ENCODE results near the gene GRIN2D. TPM values are rescaled to one million over a fixed set of nuclear protein-coding genes. Genes with fewer than 3 reads are reported as not detected.
"Not testable (repeated sequence)": the region's sequence is repeated elsewhere in the genome, so short reads cannot be mapped to it uniquely, and the experiment has no call there.

Gene GRIN2D
- total RNA-seq, 4 donors from 2014 or later = 0.27 to 0.47 TPM; not detected in 2

DNA sequence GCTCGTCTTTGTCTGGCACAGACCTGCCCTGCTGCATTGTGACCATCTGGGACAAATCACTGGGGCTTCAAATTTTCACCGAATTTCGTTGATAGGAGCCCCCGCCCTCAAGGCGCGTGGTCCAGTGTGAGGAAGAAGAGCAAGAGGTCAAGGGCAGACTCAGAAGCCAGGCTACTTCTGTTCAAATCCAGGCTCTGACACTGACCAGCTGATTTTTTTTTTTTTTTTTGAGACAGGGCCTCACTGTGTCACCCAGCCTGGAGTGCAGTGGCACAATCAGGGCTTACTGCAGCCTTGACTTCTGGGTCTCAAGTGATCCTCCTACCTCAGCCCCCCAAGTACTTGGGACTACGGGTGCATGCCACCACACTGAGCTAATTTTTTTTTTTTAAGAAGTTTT is 22.1 kb upstream of the GRIN2D start:
- no peak for TF ChIP-seq POLR2A (IDR thresholded peaks at IDR 0.05)
- TF ChIP-seq, protein P1, sequence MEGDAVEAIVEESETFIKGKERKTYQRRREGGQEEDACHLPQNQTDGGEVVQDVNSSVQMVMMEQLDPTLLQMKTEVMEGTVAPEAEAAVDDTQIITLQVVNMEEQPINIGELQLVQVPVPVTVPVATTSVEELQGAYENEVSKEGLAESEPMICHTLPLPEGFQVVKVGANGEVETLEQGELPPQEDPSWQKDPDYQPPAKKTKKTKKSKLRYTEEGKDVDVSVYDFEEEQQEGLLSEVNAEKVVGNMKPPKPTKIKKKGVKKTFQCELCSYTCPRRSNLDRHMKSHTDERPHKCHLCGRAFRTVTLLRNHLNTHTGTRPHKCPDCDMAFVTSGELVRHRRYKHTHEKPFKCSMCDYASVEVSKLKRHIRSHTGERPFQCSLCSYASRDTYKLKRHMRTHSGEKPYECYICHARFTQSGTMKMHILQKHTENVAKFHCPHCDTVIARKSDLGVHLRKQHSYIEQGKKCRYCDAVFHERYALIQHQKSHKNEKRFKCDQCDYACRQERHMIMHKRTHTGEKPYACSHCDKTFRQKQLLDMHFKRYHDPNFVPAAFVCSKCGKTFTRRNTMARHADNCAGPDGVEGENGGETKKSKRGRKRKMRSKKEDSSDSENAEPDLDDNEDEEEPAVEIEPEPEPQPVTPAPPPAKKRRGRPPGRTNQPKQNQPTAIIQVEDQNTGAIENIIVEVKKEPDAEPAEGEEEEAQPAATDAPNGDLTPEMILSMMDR (IDR thresholded peaks at IDR 0.05) = no peak
- Histone ChIP-seq H3K27ac (no peak overlapping the region), H3K9me3 (no peaks in the 10 kb centered on the region), H3K27me3 (no peaks in the 10 kb centered on the region), H3K36me3 (no peaks in the 10 kb centered on the region), H3K4me1 (peaks cover 0 to 7% (median 0%) of the 10 kb centered on the region in 4 donors), H3K4me3 (no peak overlapping the region)
- no peak for DNase-seq

DNA sequence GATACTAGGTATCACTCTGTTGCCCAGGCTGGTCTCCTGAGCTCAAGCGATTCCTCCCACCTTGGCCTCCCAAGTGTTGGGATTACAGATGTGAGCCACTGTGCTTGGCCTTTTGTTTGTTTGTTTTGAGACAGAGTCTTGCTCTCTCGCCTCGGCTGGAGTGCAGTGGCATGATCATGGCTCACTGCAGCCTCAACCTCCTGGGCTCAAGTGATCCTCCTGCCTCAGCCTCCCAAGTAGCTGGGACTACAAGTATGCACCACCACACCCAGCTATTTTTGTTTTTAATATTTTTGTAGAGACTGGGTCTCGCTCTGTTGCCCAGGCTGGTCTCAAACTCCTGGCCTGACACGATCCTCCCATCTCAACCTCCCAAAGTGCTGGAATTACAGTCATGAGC is 21.7 kb upstream of the GRIN2D start:
- not testable (repeated sequence) for H3K4me3 ChIP-seq, DNase-seq, H3K9me3 ChIP-seq, H3K36me3 ChIP-seq, H3K4me1 ChIP-seq, H3K27me3 ChIP-seq, H3K27ac ChIP-seq

DNA sequence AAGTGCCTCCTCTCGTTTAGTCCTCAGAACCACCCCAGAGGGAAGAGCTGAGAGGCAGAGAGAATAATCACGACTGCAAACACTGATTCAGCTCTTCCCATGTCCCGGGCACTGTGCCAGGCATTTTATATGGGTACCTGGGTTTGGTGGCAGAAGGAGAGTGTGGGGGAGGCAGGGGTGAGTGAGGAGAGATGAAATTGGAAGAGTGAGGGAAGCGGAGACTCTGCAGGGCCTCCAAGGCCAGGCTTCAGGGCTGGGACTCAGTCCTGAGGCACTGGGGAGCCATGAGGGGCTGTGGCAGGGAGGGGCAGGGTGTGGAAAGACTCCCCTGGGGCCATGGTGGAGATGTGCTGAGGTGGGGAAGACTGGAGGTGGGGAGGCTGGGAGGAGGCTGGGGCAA is 20.6 kb upstream of the GRIN2D start:
- Histone ChIP-seq H3K4me1 (no peaks in the 10 kb centered on the region), H3K27me3 (no peaks in the 10 kb centered on the region), H3K9me3 (no peaks in the 10 kb centered on the region), H3K36me3 (no peaks in the 10 kb centered on the region), H3K4me3 (no peak overlapping the region), H3K27ac (no peak overlapping the region)
- no peak for DNase-seq
- TF ChIP-seq, protein P1 (IDR thresholded peaks at IDR 0.05) = no peak
- no peak for TF ChIP-seq POLR2A (IDR thresholded peaks at IDR 0.05)

DNA sequence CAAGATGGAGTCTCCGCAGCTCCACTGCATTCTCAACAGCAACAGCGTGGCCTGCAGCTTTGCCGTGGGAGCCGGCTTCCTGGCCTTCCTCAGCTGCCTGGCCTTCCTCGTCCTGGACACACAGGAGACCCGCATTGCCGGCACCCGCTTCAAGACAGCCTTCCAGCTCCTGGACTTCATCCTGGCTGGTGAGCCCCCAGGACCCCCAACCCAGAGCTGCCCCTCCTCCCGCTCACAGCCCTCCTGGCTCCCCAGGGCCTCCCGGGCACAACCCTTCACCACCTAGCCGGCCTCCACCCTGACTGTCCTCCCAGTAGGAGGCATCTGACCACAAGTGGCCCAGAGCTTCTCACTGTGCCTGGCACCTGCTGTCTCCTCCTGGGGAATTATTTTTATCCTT is 19.9 kb upstream of the GRIN2D start:
- no peaks in the 10 kb centered on the region for H3K27me3 ChIP-seq
- no peaks in the 10 kb centered on the region for H3K9me3 ChIP-seq
- no peaks in the 10 kb centered on the region for H3K4me1 ChIP-seq
- no peak overlapping the region for H3K4me3 ChIP-seq
- no peaks in the 10 kb centered on the region for H3K36me3 ChIP-seq
- H3K27ac ChIP-seq = no peak overlapping the region
- DNase-seq = no peak
- TF ChIP-seq POLR2A (IDR thresholded peaks at IDR 0.05) = no peak
- TF ChIP-seq, protein P1 (IDR thresholded peaks at IDR 0.05) = no peak

DNA sequence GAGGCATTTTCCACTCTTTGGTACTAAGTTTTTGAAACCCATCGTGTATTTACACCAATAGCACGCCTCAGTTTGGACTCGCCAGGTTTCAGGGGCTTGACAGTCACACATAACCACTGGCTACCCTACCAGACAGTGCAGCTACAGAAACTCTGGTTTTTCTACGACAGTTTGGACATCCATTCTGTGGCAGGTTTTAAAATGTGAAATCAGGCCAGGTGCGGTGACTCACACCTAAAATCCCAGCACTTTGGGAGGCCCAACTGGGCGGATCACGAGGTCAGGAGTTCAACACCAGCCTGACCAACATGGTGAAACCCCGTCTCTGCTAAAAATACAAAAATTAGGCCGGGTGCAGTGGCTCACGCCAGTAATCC is 15.3 kb upstream of the GRIN2D start:
- Histone ChIP-seq H3K27me3 (no peaks in the 10 kb centered on the region), H3K4me3 (no peak overlapping the region), H3K36me3 (peaks cover 0 to 22% (median 0%) of the 10 kb centered on the region in 3 donors), H3K4me1 (peaks cover 0 to 9% (median 0%) of the 10 kb centered on the region in 4 donors), H3K9me3 (no peaks in the 10 kb centered on the region), H3K27ac (no peak overlapping the region)
- no peak for DNase-seq
- no peak for TF ChIP-seq POLR2A (IDR thresholded peaks at IDR 0.05)
- TF ChIP-seq, protein P1 (IDR thresholded peaks at IDR 0.05) = no peak

DNA sequence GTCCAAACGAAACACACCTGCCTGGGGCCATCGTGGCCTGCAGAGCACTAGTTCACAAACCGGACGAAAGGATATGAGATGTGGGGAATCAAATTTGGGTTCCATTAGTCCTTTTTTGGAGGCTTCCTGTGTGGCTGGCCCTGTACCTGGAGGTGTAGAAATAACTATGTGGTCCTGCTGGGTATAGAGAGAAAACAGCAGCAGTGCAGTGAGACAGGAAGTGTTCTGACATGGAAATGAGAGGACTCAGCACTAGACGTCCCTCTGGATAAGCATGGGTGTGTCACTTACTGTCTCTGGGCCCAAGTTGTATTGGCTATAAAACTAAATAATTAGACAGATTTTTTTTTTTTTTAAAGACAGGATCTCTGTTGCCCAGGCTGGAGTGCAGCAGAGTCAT is 14.4 kb upstream of the GRIN2D start:
- peaks cover 0 to 9% (median 0%) of the 10 kb centered on the region in 4 donors for H3K4me1 ChIP-seq
- H3K27me3 ChIP-seq = no peaks in the 10 kb centered on the region
- TF ChIP-seq, protein P1 (IDR thresholded peaks at IDR 0.05) = no peak
- TF ChIP-seq POLR2A (IDR thresholded peaks at IDR 0.05) = peak in 1 of 2 donors; percentile 36
- H3K27ac ChIP-seq = peak overlapping the region in 2 of 4 donors; percentile 8 to 45
- H3K4me3 ChIP-seq = no peak overlapping the region
- H3K9me3 ChIP-seq = no peaks in the 10 kb centered on the region
- peaks cover 0 to 31% (median 0%) of the 10 kb centered on the region in 3 donors for H3K36me3 ChIP-seq
- no peak for DNase-seq

All from Peyer's patch (tissue), 4 donors.